Gastrocnemius medialis (tissue), 4 donors: ENCODE results near the gene APBA1. TPM values are rescaled to one million over a fixed set of nuclear protein-coding genes. Genes with fewer than 3 reads are reported as not detected.

Experiments used
- ATAC-seq, 2 donors: fragments of 150-250 bp; one replicate each; pipeline ENCODE4 v1.9.1; 2016
- DNase-seq, 2 donors: peaks; one replicate each; pipeline ENCODE4 v3.0.0-alpha.2; 2019
- H3K27ac ChIP-seq, 4 donors: fragments of 200-600 bp; sonication (generic); 1 replicate in 1 of 4; 2 replicates in 3 of 4; pipeline ENCODE4 v1.5.1; 2016 to 2018; ENCODE audit warnings: mild to moderate bottlenecking in 2 of 4, moderate library complexity in 1 of 4
- H3K27me3 ChIP-seq, 3 donors: fragments of 200-600 bp; sonication (generic) in 2 of 3; 1 replicate in 1 of 3; 2 replicates in 2 of 3; pipeline versions ENCODE4 v1.5.1 to v1.6.0; 2016 to 2019; ENCODE audit warnings: mild to moderate bottlenecking in 1 of 3, moderate library complexity in 1 of 3
- H3K36me3 ChIP-seq, 2 donors: fragments of 200-600 bp; sonication (generic) in 1 of 2; one replicate each; pipeline ENCODE4 v1.5.1; 2017 to 2018
- H3K4me1 ChIP-seq, 2 donors: fragments of 200-600 bp; sonication (generic) in 1 of 2; one replicate each; pipeline ENCODE4 v1.5.1; 2016 to 2017; ENCODE audit warnings: mild to moderate bottlenecking in 2 of 2
- H3K4me3 ChIP-seq, 4 donors: fragments of 200-600 bp; sonication (generic) in 3 of 4; 1 replicate in 1 of 4; 2 replicates in 3 of 4; pipeline ENCODE4 v1.5.1; 2016 to 2019; ENCODE audit warnings: mild to moderate bottlenecking in 2 of 4
- H3K9me3 ChIP-seq, 3 donors: fragments of 200-600 bp; sonication (generic) in 2 of 3; 1 replicate in 1 of 3; 2 replicates in 2 of 3; pipeline ENCODE4 v1.5.1; 2016 to 2019
- CTCF ChIP-seq, 5 experiments: fragments of 450-650 bp in 3 of 5; fragments of 200-600 bp in 2 of 5; sonication (generic) in 2 of 5; IDR thresholded peaks in 4 of 5; conservative IDR thresholded peaks in 1 of 5; 1 replicate in 4 of 5; 2 replicates in 1 of 5; pipeline ENCODE4 v1.5.1; 2016 to 2019; ENCODE audit warnings: antibody characterized with exemption in 5 of 5, mild to moderate bottlenecking in 3 of 5, moderate library complexity in 3 of 5
- POLR2A ChIP-seq, 2 donors: fragments of 450-650 bp; IDR thresholded peaks; one replicate each; pipeline ENCODE4 v1.6.1; 2017; ENCODE audit warnings: antibody characterized with exemption in 2 of 2, mild to moderate bottlenecking in 2 of 2, moderate library complexity in 2 of 2
- in situ Hi-C, 4 donors: fragments of 200-750 bp; cut with MboI; loops; one replicate each; pipeline versions ENCODE4 v1.15.0 to v1.8.0; 2017; ENCODE audit warnings: low sequenced_read_pairs in 4 of 4
- intact Hi-C: fragments of 100-400 bp; cut with DNase I; formaldehyde crosslinking; loops from one replicate; pipeline ENCODE4 v1.15.1; 2023; ENCODE audit warnings: low total_unique reads
- total RNA-seq, 4 donors: library from RNA; depleted of rRNA; stranded (reverse); fragments of >200 nt; gene quantifications; one replicate each; pipeline versions ENCODE4 v1.1.0 to v1.2.3, GENCODE V29; 2016

APBA1 gene
- total RNA-seq, 4 donors from 2014 or later = 0.61 to 2.3 (median 1.4) TPM

- no peak overlapping the region for H3K27ac ChIP-seq
- ATAC-seq (no peak), DNase-seq (no peak)
- no peaks in the 10 kb centered on the region for H3K36me3 ChIP-seq
- no peak for TF ChIP-seq CTCF (IDR thresholded peaks at IDR 0.05 in 4 of 5, conservative IDR thresholded peaks at IDR 0.05 in 1 of 5)
- no peak for TF ChIP-seq POLR2A (IDR thresholded peaks at IDR 0.05)
- no peak overlapping the region for H3K4me3 ChIP-seq
- H3K9me3 ChIP-seq = no peaks in the 10 kb centered on the region
- H3K4me1 ChIP-seq = peaks cover 8 to 14% of the 10 kb centered on the region in 2 donors
- H3K27me3 ChIP-seq = no peaks in the 10 kb centered on the region
- in situ Hi-C loops = no loop called here
- intact Hi-C loops = no loop called here
Measured at GRCh38 chr9:69593301-69593700, 78.9 kb downstream of the APBA1 start.

GRCh38 chr9:69590266-69590665 lies 81.9 kb downstream of the APBA1 start:
- no peaks in the 10 kb centered on the region for H3K36me3 ChIP-seq
- TF ChIP-seq CTCF (IDR thresholded peaks at IDR 0.05 in 4 of 5, conservative IDR thresholded peaks at IDR 0.05 in 1 of 5) (no peak), POLR2A (IDR thresholded peaks at IDR 0.05) (no peak)
- ATAC-seq (no peak), DNase-seq (no peak)
- peaks cover 8 to 14% of the 10 kb centered on the region in 2 donors for H3K4me1 ChIP-seq
- intact Hi-C loops (no loop called here), in situ Hi-C loops (no loop called here)
- H3K27ac ChIP-seq = no peak overlapping the region
- no peaks in the 10 kb centered on the region for H3K27me3 ChIP-seq
- H3K9me3 ChIP-seq = no peaks in the 10 kb centered on the region
- no peak overlapping the region for H3K4me3 ChIP-seq

GRCh38 chr9:69589156-69589555 lies 83.0 kb downstream of the APBA1 start:
- no peaks in the 10 kb centered on the region for H3K9me3 ChIP-seq
- H3K4me1 ChIP-seq = peaks cover 8 to 14% of the 10 kb centered on the region in 2 donors
- H3K27me3 ChIP-seq = no peaks in the 10 kb centered on the region
- no peak for DNase-seq
- no peak overlapping the region for H3K27ac ChIP-seq
- no peaks in the 10 kb centered on the region for H3K36me3 ChIP-seq
- in situ Hi-C loops (no loop called here), intact Hi-C loops (no loop called here)
- ATAC-seq = no peak
- no peak overlapping the region for H3K4me3 ChIP-seq
- TF ChIP-seq POLR2A (IDR thresholded peaks at IDR 0.05) (no peak), CTCF (IDR thresholded peaks at IDR 0.05 in 4 of 5, conservative IDR thresholded peaks at IDR 0.05 in 1 of 5) (no peak)

GRCh38 chr9:69585571-69585970 lies 86.6 kb downstream of the APBA1 start:
- no peak overlapping the region for H3K27ac ChIP-seq
- no peaks in the 10 kb centered on the region for H3K9me3 ChIP-seq
- intact Hi-C loops = no loop called here
- H3K4me3 ChIP-seq = no peak overlapping the region
- in situ Hi-C loops = no loop called here
- H3K27me3 ChIP-seq = no peaks in the 10 kb centered on the region
- TF ChIP-seq POLR2A (IDR thresholded peaks at IDR 0.05) (no peak), CTCF (IDR thresholded peaks at IDR 0.05 in 4 of 5, conservative IDR thresholded peaks at IDR 0.05 in 1 of 5) (no peak)
- peaks cover 0 to 5% of the 10 kb centered on the region in 2 donors for H3K4me1 ChIP-seq
- H3K36me3 ChIP-seq = no peaks in the 10 kb centered on the region
- ATAC-seq (no peak), DNase-seq (no peak)

GRCh38 chr9:69584759-69585158 lies 87.4 kb downstream of the APBA1 start:
- Histone ChIP-seq H3K9me3 (no peaks in the 10 kb centered on the region), H3K36me3 (no peaks in the 10 kb centered on the region), H3K4me3 (no peak overlapping the region), H3K27me3 (no peaks in the 10 kb centered on the region), H3K4me1 (peaks cover 0 to under 1% of the 10 kb centered on the region in 2 donors), H3K27ac (no peak overlapping the region)
- TF ChIP-seq POLR2A (IDR thresholded peaks at IDR 0.05) = no peak
- no peak for TF ChIP-seq CTCF (IDR thresholded peaks at IDR 0.05 in 4 of 5, conservative IDR thresholded peaks at IDR 0.05 in 1 of 5)
- intact Hi-C loops = no loop called here
- ATAC-seq (no peak), DNase-seq (no peak)
- in situ Hi-C loops = no loop called here
